Loucy (cell line): ENCODE data around the gene CCHCR1.
"Not testable (repeated sequence)": the region's sequence is repeated elsewhere in the genome, so short reads cannot be mapped to it uniquely, and the experiment has no call there.

Experiments used
- EZH2phosphoT487 ChIP-seq: fragments of 200-600 bp; IDR thresholded peaks from 2 replicates; pipeline ENCODE4 v1.6.1; 2018; ENCODE audit warnings: antibody characterized with exemption, mild to moderate bottlenecking, moderate library complexity, borderline replicate concordance
- TF ChIP-seq, protein P1 (sequence below): fragments of 200-600 bp; sonication (generic); conservative IDR thresholded peaks from 2 replicates; pipeline ENCODE4 v1.5.1; 2014; ENCODE audit warnings: mild to moderate bottlenecking, antibody characterized with exemption, low read length

DNA sequence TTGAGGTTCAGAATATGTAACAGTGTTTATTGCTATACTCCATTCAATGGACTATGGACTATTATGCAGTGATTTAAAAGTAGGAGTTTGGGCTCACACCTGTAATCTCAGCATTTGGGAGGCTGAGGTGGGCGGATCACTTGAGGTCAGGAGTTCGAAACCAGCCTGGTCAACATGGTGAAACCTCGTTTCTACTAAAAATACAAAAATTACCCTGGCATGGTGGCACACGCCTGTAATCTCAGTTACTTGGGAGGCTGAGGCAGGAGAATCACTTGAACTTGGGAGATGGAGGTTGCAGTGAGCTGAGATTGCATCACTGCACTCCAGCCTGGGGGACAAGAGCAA lies 41.5 kb upstream of the CCHCR1 start:
- TF ChIP-seq, protein P1, sequence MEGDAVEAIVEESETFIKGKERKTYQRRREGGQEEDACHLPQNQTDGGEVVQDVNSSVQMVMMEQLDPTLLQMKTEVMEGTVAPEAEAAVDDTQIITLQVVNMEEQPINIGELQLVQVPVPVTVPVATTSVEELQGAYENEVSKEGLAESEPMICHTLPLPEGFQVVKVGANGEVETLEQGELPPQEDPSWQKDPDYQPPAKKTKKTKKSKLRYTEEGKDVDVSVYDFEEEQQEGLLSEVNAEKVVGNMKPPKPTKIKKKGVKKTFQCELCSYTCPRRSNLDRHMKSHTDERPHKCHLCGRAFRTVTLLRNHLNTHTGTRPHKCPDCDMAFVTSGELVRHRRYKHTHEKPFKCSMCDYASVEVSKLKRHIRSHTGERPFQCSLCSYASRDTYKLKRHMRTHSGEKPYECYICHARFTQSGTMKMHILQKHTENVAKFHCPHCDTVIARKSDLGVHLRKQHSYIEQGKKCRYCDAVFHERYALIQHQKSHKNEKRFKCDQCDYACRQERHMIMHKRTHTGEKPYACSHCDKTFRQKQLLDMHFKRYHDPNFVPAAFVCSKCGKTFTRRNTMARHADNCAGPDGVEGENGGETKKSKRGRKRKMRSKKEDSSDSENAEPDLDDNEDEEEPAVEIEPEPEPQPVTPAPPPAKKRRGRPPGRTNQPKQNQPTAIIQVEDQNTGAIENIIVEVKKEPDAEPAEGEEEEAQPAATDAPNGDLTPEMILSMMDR: not testable (repeated sequence)
- TF ChIP-seq EZH2phosphoT487: not testable (repeated sequence)
